Measurements from ENCODE around the gene SMLR1.

- no peak for TF ChIP-seq POLR2AphosphoS5 (IDR thresholded peaks at IDR 0.05)
- no peak for TF ChIP-seq CTCF (IDR thresholded peaks at IDR 0.05)
- TF ChIP-seq POLR2A (IDR thresholded peaks at IDR 0.05), result no peak
- TF ChIP-seq EP300 (IDR thresholded peaks at IDR 0.05; ENCODE audit: low read depth), result no peak
These were observed 32.1 kb downstream of the SMLR1 start for GRCh38 chr6:130859161-130859867.

Data from transverse colon (tissue), 4 donors.